ENCODE measurements around the gene CH25H. TPM values are rescaled to one million over a fixed set of nuclear protein-coding genes. Genes with fewer than 3 reads are reported as not detected.

CH25H gene
- total RNA-seq, 2 donors from 2014 or later = 0.56 TPM; not detected in 1

DNA sequence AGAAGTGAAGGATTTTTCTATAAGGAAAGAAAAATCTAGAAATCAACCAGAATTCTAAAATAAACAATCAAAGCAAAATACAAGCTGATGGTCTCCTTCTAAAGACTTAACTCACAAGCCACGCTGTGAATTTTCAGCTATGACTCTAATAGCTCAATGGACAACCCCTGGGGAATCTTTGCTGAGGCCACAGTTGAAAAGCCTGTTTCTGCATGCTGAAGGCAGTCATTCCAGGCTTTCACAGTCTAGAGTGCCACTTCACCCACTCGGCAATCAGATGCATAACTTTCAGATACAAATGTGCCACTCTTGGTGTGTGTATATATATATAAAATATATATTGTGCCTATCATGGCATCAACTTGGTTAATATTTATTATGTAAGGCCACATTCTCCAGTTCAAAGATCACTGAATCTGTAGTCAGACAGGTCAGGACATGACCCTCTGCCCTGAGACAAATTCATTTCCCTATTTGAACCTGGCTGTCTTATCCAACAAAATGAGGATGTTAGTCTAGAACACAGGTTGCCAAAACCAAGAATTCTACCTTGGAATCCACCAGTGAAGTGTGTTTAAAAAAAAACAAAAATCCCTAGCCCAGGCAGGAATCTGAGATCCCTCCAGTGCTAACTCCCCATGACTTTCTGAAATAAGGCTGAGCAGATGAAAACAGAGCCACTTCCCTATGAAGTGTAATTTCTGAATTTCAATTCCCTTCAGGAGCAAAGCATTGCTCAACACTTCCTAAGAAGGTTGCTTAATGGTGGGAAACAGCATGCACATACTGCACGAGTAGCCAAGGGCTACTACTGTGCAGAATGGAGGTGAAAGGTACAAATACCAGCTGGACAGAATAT, 34.6 kb upstream of the CH25H start:
- ATAC-seq (replicated peaks in 1 of 2) = no peak
- no peaks in the 10 kb centered on the region for H3K9me3 Mint-ChIP-seq
- DNase-seq = no peak
- H3K4me1 Mint-ChIP-seq (ENCODE audit: low read depth) = no peaks in the 10 kb centered on the region
- H3K27me3 Mint-ChIP-seq (ENCODE audit: low read depth) = no peaks in the 10 kb centered on the region
- no peak overlapping the region for H3K4me3 Mint-ChIP-seq
- no peaks in the 10 kb centered on the region for H3K36me3 Mint-ChIP-seq (ENCODE audit: insufficient read depth in 2 of 2)
- no peak overlapping the region for H3K27ac Mint-ChIP-seq

DNA sequence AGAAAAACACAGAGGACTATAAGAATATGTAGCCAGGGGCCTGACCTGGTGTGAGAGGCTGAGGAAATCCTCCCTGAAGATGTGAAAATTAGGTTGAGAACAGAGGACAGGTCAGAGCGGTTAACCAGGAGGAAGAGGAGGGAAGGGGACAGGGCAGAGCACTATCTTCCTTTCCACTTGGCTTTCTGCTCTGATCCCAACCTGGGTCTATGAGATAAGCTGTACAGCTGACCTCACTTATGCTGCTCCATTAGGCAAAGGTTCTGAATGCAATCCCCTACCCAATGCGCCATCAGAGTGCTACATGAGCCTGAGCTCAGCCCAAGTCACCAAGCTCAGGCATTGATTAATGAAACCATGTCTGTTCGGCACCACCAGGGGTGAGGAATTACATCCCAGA, 33.9 kb upstream of the CH25H start:
- H3K36me3 Mint-ChIP-seq (ENCODE audit: insufficient read depth in 2 of 2) = no peaks in the 10 kb centered on the region
- no peaks in the 10 kb centered on the region for H3K9me3 Mint-ChIP-seq
- H3K27ac Mint-ChIP-seq = no peak overlapping the region
- no peak overlapping the region for H3K4me3 Mint-ChIP-seq
- DNase-seq = no peak
- no peak for ATAC-seq (replicated peaks in 1 of 2)
- H3K4me1 Mint-ChIP-seq (ENCODE audit: low read depth) = no peaks in the 10 kb centered on the region
- H3K27me3 Mint-ChIP-seq (ENCODE audit: low read depth) = no peaks in the 10 kb centered on the region

DNA sequence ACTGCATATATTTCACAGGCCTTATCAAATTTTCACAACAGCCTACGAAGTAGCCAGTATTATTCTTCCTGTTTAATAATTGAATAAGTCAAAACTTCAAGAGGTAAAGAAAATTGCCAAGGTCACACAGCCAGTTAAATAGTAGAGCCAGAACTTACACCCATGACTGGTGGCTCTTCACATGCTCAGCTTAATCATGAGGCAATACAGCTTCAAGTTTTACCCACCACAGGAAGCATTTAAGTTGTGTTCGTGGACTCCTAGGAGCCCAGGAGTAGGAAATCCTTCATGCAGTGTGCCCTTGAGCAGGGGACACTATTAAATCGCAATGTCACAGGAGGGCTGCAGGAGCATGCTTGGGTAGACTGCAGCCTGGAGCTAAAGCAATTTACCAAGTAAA, 33.4 kb upstream of the CH25H start:
- H3K4me1 Mint-ChIP-seq (ENCODE audit: low read depth) = no peaks in the 10 kb centered on the region
- ATAC-seq (replicated peaks in 1 of 2) (no peak), DNase-seq (no peak)
- no peaks in the 10 kb centered on the region for H3K27me3 Mint-ChIP-seq (ENCODE audit: low read depth)
- no peak overlapping the region for H3K4me3 Mint-ChIP-seq
- H3K27ac Mint-ChIP-seq = no peak overlapping the region
- H3K9me3 Mint-ChIP-seq = no peaks in the 10 kb centered on the region
- no peaks in the 10 kb centered on the region for H3K36me3 Mint-ChIP-seq (ENCODE audit: insufficient read depth in 2 of 2)

DNA sequence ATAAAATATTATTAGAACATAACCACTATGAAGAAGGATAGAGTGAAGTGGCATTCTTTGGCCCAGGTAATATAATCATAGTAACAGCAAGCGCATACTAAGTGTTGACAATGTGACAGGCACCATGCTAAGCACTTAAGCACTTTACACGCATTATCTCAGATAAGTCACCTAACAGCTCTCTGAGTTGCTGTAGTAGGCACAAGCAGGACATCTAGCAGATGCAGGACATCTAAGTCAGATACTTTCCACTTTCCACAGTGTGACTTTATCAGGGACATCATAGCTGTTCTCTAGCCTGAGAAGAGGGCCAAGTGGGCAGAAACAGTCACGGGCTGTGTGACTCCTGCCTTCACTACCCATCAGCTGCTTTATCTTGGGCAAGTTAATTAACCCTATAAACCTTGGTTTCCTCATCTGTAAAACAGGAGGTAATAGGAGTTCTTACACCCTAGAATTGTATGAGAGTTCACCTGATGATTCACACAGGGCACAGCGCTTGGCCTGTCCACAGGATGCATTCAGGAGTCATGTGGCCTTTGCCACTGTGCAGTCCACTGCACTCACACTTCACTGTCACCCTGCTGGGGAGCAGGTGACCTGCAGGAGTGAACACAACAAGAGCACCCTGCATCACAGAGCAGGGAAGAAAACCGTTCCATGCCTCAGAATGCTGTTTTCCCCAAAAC, 32.0 kb upstream of the CH25H start:
- H3K9me3 Mint-ChIP-seq = no peaks in the 10 kb centered on the region
- no peaks in the 10 kb centered on the region for H3K36me3 Mint-ChIP-seq (ENCODE audit: insufficient read depth in 2 of 2)
- ATAC-seq (replicated peaks in 1 of 2) (no peak), DNase-seq (no peak)
- H3K4me1 Mint-ChIP-seq (ENCODE audit: low read depth) = no peaks in the 10 kb centered on the region
- H3K27ac Mint-ChIP-seq = no peak overlapping the region
- H3K4me3 Mint-ChIP-seq = no peak overlapping the region
- H3K27me3 Mint-ChIP-seq (ENCODE audit: low read depth) = no peaks in the 10 kb centered on the region

DNA sequence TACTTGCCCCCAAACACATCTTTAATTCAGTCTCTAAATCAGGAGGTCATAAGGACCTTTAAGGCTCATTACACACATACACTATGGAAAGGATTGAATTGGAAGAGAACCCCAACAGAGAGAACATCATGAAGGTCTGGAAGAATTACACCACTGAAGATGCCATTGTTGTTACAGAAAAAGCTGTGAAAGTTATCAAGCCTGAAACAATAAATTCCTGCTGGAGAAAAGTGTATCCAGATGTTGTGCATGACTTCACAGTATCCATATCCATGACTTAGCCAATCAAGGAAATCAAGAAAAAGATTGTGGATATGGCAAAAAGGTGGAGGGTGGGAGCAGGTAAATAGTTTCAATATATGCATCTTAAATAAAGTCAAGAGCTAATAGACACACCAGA, 30.7 kb upstream of the CH25H start:
- H3K9me3 Mint-ChIP-seq = no peaks in the 10 kb centered on the region
- no peaks in the 10 kb centered on the region for H3K4me1 Mint-ChIP-seq (ENCODE audit: low read depth)
- ATAC-seq (replicated peaks in 1 of 2) = no peak
- no peaks in the 10 kb centered on the region for H3K27me3 Mint-ChIP-seq (ENCODE audit: low read depth)
- H3K36me3 Mint-ChIP-seq (ENCODE audit: insufficient read depth in 2 of 2) = no peaks in the 10 kb centered on the region
- DNase-seq = no peak
- no peak overlapping the region for H3K4me3 Mint-ChIP-seq
- H3K27ac Mint-ChIP-seq = no peak overlapping the region

DNA sequence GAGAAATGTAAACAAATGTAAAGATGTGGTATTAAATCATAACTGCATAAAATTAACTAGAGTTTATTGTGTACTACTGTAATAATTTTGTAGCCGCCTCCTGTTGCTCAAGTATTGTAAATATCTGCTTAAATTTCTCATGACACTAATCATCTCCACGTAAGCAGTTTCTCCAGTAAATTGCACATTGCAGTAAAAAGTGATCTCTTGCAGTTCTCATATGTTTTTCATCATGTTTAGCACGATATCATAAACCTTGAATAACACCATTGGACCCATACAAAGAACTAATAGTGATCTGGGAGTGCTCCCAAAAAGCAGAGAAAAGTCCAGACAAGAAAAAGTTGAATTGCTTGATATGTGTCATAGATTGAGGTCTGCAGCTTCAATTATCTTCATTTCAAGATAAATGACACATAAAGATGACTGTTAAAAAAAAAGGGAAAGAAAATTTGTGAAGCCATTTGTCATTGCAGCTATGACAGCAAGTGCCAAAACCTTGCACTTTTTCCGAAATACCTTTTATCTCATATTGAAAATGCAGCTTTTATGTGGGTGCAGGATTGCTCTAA, 29.2 kb upstream of the CH25H start:
- no peak for DNase-seq
- H3K36me3 Mint-ChIP-seq (ENCODE audit: insufficient read depth in 2 of 2) = no peaks in the 10 kb centered on the region
- no peak for ATAC-seq (replicated peaks in 1 of 2)
- H3K9me3 Mint-ChIP-seq = no peaks in the 10 kb centered on the region
- no peaks in the 10 kb centered on the region for H3K4me1 Mint-ChIP-seq (ENCODE audit: low read depth)
- H3K27me3 Mint-ChIP-seq (ENCODE audit: low read depth) = no peaks in the 10 kb centered on the region
- H3K4me3 Mint-ChIP-seq = no peak overlapping the region
- no peak overlapping the region for H3K27ac Mint-ChIP-seq

DNA sequence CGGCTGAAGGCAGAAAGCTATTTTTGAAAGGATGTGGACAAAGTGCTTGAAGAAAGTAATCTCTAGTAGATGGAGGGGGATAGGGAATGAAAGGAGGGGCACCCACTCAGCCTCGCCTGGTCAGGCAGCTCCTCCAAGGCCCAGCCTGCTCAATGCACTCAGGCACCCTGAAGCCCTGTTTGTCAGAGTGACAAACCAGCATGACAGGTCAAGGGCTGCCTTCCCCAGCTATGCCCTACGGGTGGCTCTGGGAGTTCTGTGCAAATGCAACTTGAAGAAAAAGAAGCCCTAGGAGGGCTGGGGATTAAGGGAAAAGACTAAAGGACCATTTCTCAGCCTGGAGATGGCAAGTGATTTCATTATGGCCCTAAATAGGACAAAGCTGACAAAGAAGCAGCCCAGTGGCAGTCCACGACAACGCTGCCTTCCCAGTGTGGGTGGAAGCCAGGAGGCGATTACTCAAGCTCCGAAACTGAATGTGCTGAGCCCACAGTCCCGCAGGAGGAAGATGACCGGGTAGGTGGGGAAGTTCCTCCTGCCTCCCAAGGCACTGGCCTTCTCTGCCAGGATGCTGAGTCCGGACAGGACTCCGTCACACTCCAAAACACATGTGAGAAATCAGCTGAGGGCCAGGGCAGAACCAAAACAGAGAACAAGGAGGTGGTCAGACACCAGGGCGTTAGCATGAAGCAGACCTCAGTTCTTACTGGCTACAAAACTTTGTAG, 28.1 kb upstream of the CH25H start:
- H3K9me3 Mint-ChIP-seq = no peaks in the 10 kb centered on the region
- H3K27ac Mint-ChIP-seq = no peak overlapping the region
- H3K4me3 Mint-ChIP-seq = no peak overlapping the region
- H3K4me1 Mint-ChIP-seq (ENCODE audit: low read depth) = no peaks in the 10 kb centered on the region
- no peaks in the 10 kb centered on the region for H3K36me3 Mint-ChIP-seq (ENCODE audit: insufficient read depth in 2 of 2)
- no peaks in the 10 kb centered on the region for H3K27me3 Mint-ChIP-seq (ENCODE audit: low read depth)
- ATAC-seq (replicated peaks in 1 of 2) (peak in 1 of 2 donors; percentile 42), DNase-seq (no peak)

DNA sequence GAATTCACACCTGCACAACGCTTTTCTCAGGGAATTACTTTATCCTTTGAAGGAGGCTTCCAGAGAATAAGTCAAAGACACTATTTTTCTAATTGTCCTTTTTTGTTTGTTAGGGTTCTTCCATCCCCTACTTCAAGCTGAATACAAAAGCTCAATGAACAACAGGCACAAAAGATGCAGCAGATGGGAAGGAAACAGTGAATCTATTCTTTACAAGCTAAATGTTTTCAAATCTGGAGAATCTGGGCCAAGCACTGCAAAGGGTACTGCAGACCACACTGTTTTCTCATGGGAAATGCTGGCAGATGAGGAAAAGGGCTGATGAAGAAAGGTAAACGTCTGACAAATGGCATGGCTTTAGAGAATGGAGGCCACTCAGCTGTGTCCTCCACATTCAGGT, 25.9 kb upstream of the CH25H start:
- Mint-ChIP-seq H3K4me1 (ENCODE audit: low read depth) (no peaks in the 10 kb centered on the region), H3K9me3 (no peaks in the 10 kb centered on the region), H3K36me3 (ENCODE audit: insufficient read depth in 2 of 2) (peaks cover 0 to 3% of the 10 kb centered on the region in 2 donors), H3K4me3 (no peak overlapping the region), H3K27me3 (ENCODE audit: low read depth) (no peaks in the 10 kb centered on the region), H3K27ac (no peak overlapping the region)
- ATAC-seq (replicated peaks in 1 of 2) (no peak), DNase-seq (no peak)

DNA sequence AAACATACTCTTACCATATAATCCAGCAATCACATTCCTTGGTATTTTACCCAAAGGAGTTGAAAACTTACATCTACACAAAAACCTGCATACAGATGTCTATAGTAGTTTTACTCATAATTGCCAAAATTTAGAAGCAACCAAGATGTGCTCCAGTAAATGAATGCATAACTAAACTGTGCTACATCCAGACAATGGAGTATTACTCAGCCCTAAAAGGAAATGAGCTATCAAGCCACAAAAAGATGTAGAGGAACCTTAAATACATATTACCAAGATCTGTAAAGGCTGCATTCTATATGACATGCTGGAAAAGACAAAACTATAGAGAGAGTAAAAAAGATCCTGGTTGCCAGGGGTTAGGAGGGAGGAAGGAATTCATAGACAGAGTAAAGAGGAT, 21.8 kb upstream of the CH25H start:
- Mint-ChIP-seq H3K4me1 (ENCODE audit: low read depth) (peaks cover 8% of the 10 kb centered on the region), H3K9me3 (no peaks in the 10 kb centered on the region), H3K27ac (no peak overlapping the region), H3K4me3 (no peak overlapping the region), H3K27me3 (ENCODE audit: low read depth) (no peaks in the 10 kb centered on the region), H3K36me3 (ENCODE audit: insufficient read depth in 2 of 2) (peaks cover 0 to 10% of the 10 kb centered on the region in 2 donors)
- DNase-seq (no peak), ATAC-seq (replicated peaks in 1 of 2) (peak in 1 of 2 donors; percentile 11)

DNA sequence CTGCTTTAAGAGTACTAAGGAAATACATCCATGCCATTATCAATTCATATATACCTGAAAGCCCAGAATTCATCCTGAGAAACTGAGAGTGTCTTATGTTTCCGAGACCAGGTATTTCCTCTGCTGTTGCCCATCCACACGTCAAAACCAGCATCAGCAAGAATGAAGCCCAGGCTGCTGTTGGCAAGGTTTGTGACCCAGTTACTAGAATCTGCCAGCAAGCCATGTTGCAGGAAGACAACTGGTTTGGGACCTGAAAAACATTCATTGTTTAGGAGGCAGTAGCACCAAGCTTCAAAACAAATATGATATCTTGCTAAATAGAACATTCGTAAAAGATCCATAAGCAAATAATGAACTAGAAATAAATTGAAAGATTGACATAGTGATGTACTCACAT, 21.0 kb upstream of the CH25H start:
- Mint-ChIP-seq H3K9me3 (no peaks in the 10 kb centered on the region), H3K36me3 (ENCODE audit: insufficient read depth in 2 of 2) (peaks cover 0 to 10% of the 10 kb centered on the region in 2 donors), H3K4me3 (no peak overlapping the region), H3K4me1 (ENCODE audit: low read depth) (peaks cover 8% of the 10 kb centered on the region), H3K27ac (no peak overlapping the region), H3K27me3 (ENCODE audit: low read depth) (no peaks in the 10 kb centered on the region)
- DNase-seq (no peak), ATAC-seq (replicated peaks in 1 of 2) (no peak)

DNA sequence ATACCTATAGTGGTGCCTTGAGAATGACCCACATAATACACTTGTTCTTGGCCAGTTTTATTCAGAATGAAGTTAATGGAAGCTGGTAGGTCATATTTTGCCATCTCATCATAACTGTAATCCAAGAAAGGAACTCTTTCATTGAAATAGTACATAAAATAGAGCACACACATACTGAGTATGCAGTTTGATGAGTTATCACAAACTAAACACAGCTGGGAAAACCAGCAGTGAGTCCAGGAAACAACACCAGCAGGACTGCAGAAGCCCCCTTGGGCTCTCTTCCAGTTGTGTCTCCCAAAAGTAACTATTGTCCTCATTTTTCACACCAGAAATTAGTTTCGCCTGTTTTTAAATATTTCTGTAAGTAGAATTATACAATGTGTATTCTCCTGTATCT, 19.8 kb upstream of the CH25H start:
- Mint-ChIP-seq H3K27ac (no peak overlapping the region), H3K27me3 (ENCODE audit: low read depth) (no peaks in the 10 kb centered on the region)

DNA sequence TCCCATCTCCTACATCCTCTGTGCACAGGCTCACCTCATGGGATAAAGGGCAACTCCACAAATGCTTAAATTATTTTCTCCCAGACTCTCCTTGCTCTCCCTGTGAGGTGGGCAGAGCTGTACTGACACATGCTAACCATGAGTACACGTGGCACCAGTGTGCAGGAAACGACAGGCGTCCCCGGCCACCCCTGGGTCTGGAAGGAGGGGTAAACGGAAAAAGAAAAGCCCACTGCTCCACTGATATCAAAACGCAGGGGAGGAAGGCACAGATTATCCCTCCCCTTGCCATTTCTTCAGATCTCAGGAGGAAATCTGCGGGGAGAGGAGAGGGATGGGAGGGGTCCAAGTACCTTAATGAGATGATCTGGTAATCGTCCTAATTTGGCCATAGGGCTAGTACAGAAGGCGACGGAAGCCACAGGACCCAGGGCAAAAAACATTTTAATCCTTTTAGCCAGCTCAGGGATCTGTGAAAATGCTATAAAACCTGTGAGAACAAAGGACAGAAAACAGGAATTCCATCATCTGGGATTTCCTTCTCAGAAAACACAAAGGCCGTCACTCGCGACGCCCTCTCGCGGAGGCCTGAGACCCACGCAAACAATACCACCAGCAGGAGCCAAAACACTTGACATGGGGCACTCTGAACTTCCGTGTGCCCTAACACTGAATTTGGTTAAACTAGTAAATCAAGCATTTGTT, 17.8 kb upstream of the CH25H start:
- H3K27ac Mint-ChIP-seq = no peak overlapping the region

More for the DNA sequence above, 19.8 kb upstream of the CH25H start:
- H3K36me3 Mint-ChIP-seq (ENCODE audit: insufficient read depth in 2 of 2) = peaks cover 0 to 10% of the 10 kb centered on the region in 2 donors
- no peak overlapping the region for H3K4me3 Mint-ChIP-seq
- peaks cover 8% of the 10 kb centered on the region for H3K4me1 Mint-ChIP-seq (ENCODE audit: low read depth)
- ATAC-seq (replicated peaks in 1 of 2) (no peak), DNase-seq (no peak)
- no peaks in the 10 kb centered on the region for H3K9me3 Mint-ChIP-seq

More for the DNA sequence above, 17.8 kb upstream of the CH25H start:
- no peaks in the 10 kb centered on the region for H3K9me3 Mint-ChIP-seq
- peaks cover 8% of the 10 kb centered on the region for H3K4me1 Mint-ChIP-seq (ENCODE audit: low read depth)
- peak overlapping the region in 1 of 2 donors; percentile 47 for H3K4me3 Mint-ChIP-seq
- no peaks in the 10 kb centered on the region for H3K27me3 Mint-ChIP-seq (ENCODE audit: low read depth)
- peaks cover 0 to 10% of the 10 kb centered on the region in 2 donors for H3K36me3 Mint-ChIP-seq (ENCODE audit: insufficient read depth in 2 of 2)
- DNase-seq (no peak), ATAC-seq (replicated peaks in 1 of 2) (no peak)

Data from activated T-cell treated with anti-CD3 and anti-CD28 coated beads, Interleukin-2, amount 50 U/mL, for 72 hours (primary cell).